Astrocyte of the hippocampus (primary cell): Measurements from ENCODE around the gene BOD1L1.
"Not testable (repeated sequence)": the region's sequence is repeated elsewhere in the genome, so short reads cannot be mapped to it uniquely, and the experiment has no call there.

Experiments
- DNase-seq: peaks from one replicate; pipeline ENCODE4 v3.0.0; 2011; ENCODE audit warnings: low read depth, low spot score

Gene BOD1L1

DNA sequence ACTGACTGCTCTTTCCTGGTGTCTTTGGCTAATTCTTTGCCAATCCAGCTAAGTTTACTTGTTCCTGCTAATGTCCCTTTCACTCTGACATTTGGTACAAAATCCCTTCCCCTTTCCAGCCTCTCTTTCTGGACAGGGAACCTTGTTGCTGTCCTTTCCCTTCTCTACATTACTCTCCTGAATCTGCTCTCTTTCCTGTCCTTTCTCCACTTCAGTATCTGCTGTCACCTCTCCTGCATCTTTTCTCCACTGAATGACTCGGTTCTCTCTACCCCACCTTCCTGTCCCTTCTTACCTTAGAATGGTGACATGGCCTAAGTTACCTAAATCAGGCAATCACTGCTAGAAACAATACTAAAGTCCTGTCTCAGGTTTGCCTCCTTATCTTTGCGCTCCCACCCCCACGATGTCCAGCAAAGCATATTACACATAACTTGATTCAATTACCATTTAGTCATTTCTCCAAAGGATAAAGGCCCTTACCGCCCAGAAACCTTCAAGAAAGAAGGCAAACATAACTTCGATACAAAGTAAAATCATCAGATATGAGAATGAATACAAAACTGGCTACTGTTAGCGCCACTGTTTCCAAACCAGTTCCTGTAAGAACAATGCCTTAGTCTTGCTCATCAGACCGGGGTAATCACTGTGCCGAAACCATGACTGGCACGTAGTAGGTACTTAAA is 890 bp downstream of the BOD1L1 start:
- no peak for DNase-seq

DNA sequence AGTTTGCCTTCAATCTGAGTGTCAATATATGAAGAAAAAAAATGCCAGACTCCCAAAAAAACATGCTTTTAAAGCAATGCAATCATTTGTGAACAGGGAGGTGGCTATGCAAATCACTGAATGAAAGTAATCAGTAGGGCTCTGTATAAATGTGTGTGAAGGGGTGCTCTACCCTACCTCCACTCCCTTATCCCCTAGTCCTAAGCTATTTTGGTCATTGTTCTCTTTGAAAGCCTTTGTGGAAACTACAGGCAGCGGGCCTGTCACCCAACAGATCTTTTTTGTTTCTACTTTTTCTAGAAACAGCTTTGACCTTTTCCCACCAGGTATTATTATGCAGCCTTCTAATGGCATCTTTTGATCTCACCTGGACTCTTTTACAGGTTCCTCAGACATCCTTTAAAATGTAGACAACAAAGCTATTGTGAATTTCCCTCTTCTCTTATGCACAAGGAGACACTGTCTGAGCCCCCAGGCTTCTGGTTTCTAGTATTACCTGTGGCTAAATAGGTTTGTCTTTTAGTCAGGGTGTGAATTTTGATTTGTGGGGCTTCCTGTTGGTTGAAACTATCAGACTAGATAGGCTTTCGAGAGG is 9.2 kb downstream of the BOD1L1 start:
- no peak for DNase-seq

DNA sequence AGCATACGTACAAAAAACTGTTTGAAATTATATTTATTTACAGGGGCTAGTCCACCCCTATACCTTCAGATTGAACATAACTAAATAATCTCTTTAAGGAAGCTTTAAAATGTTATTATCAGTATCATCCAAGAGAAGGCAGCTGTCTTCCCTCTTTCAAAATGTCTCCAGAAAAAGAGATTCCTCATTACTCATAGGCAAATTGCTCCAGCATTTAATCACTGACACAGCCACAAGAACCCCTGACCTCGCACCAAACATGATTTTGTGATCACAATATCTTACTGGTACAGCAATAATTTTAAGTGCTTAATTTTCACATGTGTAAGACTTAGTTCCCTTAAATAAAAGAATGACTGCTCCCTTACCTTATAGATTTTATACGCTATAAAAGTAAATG is 9.7 kb downstream of the BOD1L1 start:
- no peak for DNase-seq

DNA sequence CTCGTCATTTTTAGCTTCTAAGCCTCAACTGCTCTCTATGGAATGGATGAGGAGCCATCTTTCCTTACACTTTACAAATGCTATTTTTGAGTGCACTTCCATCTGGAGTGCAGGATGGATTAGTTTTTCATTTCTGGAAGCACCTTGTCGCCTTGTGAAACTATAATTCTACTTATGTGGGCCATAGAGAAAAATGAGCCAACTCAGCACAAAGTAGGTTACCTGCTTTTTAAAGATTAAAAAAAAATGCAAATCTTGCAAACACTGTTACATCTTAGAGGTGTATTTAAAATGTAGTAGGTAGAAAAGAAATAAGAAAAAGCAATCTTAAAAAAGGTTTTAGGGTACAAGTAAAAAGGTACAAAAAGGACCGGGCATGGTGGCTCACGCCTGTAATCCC is 10.9 kb downstream of the BOD1L1 start:
- DNase-seq, result no peak

DNA sequence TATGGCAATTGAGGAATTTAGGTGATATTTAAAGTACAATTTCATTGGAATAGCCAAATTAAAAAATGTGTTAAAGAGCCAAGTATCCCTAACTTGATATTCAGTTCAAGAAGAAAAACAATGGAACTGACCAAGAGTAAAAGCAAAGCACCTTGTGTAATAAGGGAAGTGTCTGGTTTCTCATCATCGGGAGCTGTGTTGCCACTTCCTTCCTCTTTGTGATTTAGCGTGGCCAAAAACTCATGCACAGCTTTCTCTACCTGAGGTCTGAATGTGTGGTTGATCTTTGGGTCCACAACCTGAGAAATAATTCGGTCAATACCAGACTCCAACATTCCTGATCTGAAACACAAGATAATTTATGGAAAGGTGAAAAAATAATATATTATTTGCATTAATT is 12.4 kb downstream of the BOD1L1 start:
- no peak for DNase-seq

DNA sequence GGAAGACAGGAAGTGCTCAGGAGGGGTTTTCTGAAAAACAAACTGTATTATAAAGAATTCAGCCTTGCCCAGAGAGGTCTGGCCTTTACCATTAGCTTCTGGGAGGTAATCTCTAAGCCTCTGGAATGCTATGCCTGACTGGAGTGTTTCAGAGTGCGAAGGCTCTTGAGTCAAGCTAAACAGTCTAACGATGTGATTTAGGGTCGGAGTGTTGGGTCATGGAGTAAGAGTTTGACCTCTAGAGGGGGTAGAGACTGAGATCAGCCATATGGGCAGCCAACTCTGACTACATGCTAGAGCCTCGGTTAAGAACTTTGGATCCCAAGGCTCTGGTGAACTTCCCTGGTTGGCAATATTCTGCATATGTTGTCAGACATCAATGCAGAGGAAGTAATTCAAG is 15.0 kb downstream of the BOD1L1 start:
- no peak for DNase-seq

DNA sequence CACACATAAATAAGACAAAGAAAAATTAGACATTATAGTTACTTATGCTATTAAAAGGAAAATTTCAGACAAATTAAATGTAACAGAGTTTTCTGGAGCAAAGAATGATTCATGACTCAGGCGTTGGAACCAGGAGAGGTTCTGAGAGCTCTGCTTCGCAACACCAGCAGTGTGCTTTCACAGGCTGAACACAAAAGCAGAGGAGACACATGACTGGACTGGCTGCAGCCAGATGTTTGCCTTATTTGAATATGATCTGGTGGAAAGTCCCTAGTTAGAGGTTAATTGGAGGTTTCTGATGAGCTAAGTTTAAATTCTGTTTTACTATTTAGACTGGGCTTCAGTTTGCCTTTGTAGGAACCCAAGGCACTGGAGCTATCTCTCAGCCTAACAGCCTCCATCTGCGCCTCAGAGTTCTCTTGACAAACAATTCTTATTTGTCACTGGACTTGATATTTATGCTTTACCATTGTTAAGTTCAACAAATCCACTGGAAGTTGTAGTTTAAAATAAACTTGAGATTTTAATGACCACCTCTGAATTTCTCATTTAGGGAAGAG is 16.2 kb downstream of the BOD1L1 start:
- peak; percentile 47 for DNase-seq

DNA sequence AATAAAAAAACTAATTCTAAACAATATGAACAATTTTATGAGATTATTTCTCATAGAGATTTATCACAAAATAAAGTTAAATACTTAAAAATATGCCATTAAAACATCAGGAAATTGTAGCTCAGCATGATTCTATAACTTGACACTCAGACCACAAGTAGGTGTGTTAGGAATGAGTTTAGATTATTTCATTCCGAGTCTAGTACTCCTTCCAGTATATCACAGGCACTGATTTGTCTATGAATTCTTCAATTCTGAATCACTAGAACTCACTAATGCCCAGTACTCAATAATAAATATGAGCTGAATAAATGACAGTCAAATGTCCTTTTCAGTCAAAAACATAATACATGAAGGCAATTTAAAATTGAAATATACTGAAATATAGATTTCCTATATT is 22.2 kb downstream of the BOD1L1 start:
- DNase-seq, result no peak

DNA sequence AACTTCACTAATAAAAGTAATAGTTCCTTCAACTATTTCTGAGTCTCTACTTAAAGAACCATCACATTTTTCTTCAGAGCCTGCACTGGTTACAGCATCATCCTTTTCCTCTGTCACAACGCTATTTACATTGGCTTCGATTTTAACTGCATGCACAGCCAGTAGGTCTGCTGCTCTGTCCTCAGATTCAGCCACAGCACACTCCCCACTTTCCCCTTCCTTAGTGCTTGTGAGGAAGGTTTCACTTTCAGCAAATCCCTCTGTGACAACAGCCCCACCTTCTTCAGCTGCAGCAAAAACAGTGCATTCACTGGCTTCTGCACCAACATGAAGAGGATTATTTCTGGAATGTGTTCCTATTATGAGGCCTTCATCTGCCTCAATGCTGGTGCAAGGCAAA is 25.7 kb downstream of the BOD1L1 start:
- DNase-seq, result no peak

DNA sequence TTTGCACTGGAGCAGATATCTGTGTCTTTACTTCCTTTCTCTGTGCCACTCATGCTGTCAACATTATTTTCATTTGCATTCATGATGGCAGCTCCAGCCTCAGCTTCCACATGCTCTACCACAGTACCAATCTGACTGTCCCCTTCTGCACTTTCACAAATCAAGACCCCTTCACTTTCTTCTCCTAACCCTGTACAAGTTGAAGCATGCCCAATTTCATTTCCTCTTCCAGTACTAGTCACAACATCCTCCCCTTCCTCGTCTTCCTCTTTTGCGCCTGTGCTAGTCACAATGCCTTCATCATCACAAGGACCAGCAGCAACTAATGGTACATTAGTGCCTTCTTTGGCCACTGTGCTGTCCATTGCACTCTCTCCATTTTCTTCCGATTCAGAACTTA is 26.5 kb downstream of the BOD1L1 start:
- DNase-seq, result no peak

DNA sequence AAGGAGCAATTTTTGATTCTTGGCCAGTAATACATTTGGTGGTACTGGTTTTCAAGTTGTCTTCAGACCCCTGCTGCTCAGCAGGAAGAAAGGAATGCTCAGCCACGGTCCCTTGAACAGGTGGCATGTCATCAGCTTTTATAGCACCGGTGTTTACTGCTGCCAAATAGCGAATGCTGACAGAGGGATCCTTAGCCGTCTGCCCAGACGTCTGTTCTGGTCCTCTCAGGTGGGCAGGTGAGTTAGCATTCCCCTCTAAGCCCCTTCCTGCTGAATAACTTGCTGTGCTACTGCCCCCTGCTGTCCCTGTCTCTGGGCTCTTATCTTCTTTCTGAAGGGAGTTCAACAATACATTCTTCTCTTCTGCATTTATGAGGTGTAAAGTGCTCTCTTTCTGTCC is 28.4 kb downstream of the BOD1L1 start:
- DNase-seq, result peak; percentile 11

DNA sequence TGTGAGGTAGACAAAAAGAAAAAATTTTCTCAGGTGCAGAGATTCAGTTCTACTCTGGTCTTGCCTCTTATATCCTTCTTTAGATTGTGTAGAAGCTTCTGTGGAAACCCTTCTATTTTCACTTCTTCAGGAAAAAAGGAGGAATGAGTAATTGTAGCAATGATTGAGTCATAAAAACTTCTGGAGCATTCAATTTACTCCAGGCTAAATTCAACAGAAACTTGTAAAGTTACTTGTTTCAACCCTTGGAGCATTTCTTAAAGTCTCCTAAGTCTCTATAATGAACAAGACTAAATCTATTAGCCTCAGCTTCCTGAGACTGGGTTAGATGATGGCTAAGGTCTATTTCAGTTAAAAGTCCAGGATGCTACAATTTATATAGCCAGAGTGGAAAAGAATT is 29.9 kb downstream of the BOD1L1 start:
- DNase-seq, result no peak

DNA sequence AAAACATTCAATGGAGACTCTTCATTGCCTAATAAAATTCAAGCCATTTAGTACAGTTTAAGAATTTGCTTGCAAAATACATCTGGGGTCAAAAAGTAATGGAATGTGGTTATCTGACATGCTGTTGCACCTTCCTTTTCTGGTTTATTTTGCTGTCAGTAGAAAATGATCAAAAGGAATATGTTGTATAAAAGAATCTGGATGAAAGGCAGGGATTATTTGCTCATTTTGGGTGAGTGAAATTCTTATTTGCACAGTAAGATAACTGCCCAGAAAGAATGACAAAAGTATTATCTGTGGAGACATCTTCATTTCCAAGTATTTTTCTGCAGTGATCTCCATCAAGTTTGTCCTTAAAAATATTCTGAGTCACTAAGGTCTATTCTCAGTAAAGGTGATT is 30.4 kb downstream of the BOD1L1 start:
- DNase-seq, result no peak

DNA sequence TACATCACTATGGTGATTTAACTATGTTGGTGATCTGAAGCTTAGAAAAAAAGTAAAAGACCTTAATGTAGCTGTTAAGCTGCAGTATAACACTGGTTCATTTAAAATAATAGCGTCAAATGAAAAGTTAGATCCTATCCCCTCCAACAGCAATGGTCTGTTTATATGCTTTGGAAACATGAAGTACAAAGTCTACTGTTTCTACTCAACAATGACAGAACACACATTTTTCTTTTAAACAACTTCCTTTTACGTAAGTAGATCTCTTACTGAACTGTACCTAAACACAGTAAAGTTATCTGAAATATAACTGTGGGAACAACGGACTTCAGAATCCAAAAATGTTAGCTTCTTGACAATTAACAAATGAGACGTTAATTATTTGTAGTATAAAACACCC is 35.3 kb downstream of the BOD1L1 start:
- DNase-seq, result no peak

DNA sequence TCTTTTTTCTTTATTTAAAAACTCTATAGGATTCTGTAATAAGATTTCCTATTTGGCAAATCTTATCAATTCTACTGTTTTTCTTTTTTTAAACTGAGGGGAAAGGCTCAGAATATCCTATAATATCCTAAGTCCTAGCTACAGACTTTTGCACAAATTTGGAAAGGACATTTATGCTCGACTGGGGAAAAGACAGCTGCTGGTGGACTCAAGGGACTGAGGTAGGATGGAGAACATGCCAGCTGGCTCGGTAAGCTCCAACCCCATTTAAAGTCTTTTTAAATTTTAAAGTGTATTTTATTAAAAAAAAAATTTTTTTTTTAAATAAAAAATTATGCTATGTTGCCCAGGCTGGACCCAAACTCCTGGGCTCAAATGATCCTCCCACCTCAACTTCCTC is 36.8 kb downstream of the BOD1L1 start:
- DNase-seq, result no peak

DNA sequence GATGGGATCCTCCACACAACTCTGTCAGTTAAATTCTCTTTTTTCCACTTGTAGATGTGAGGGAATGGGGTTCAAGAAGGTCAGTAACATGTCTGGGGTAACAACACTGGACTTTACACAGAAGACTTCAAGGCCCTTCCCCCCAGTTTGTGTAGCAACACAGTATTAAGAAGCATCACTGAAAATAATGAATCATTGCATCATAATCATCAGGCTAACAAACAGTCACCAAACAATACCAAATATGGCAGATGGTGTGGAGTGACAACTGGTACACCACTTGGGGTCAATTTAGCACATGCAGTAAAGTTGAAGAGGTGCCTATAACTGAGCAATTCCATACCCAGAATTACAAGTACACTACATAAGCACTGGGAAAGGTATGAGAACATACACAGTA is 38.6 kb downstream of the BOD1L1 start:
- no peak for DNase-seq

DNA sequence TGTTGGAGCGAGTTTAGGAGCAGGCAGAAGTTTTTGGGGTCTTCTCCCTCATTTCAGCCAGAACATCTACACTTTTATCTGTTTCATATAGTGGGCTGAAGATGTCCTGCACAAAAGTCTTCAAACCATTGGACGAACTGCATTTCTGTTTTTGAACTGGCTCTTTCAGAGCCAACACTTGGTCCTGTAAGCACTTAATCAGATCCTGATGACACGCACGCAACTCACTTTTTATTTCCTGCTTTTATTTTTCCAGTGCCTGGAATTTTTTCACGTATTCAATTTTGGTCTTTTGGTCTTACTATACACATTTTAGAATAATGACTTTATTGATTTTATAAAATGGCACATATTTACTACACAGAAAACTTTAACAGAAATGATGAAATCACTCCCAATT is 43.0 kb downstream of the BOD1L1 start:
- DNase-seq, result no peak

DNA sequence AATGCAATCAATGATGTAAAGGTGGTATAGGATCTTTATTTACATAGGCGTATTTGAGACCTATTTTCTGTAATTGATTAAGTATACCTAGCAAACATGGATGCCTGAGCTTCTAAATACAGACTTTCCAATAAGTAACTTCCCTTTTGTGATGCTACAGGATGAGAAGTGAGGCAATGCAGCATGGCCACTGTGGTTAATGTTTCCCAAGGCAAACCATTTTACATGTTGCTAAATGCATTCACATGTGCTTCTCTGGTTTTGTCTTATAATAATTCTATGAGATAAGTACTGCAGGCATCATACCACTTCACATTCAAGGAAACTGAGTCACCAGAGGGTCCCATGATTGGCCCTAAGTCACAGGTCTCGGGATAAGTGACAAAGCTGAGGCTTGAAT is 47.5 kb downstream of the BOD1L1 start:
- DNase-seq, result no peak

DNA sequence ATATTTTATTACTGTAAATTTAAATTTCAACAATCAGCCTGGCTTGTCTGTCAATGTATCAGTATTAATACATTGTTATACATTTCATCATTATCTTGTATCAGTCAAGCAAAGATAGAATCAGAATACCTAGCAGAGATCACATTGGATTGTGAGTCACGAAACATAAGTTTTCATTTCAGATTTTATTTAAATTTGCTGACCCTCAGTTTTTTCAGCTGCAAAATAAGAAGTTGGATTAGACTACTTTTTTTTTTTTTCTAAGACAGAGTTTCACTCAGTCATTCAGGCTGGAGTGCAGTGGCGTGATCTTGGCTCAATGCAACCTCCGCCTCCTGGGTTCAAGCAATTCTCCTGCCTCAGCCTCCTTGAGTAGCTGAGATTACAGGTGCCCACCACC is 49.9 kb downstream of the BOD1L1 start:
- no peak for DNase-seq

DNA sequence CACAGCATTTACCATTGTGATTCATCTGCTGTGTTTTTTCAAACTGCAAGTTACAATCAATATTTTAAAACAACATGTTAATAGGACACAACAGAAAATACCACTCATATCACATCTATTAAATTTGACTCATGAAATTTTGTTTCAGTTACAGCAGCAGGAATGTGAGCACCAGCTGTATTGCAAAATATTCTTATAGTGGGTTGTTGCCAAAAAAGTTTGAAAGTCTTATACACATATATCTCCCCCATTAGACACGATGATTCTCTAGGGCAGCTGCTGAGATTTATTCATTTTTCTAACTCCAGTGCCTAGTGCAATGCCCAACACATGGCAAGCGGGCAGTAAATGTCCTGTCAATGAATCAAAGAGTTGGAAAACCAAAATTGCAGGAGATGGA is 56.6 kb downstream of the BOD1L1 start:
- DNase-seq, result no peak

DNA sequence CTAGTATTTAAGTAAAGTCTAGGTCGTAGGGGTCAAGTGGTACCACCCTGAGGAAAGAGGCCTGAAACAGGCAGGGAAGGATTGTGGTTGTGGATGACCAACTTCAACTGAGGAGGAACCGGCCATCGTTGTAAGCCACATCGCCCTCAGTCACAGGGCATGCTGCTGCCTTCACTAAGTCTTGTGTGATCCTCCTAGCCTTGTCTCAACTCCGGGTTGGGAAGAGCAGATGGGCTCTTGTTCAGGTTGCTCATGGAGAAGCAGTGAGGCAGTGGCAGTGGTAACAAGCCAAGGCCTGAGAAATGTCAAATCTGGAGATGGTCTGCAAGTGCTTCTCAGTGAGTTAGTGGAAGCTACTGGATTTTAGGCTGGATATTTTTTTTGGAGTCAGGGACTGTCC is 60.4 kb downstream of the BOD1L1 start:
- no peak for DNase-seq

DNA sequence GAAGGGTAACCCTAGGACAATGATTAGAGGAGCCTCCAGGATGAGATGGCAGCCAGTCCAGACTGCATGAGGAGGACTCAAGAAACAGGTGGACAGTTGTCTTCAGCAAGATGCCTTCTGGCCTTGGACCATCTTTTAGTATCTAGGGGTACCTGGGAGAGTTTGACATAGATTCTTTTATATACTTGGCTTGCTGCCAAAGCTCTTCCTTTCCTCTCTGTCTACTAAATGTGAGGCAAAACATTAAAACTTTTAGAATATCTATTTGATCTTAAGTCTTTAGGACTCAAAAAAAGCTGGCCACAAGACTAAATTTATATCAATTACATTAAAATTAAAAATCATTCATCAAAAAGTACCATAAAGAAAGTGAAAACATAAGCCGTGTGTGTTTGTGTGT is 64.6 kb downstream of the BOD1L1 start:
- no peak for DNase-seq

DNA sequence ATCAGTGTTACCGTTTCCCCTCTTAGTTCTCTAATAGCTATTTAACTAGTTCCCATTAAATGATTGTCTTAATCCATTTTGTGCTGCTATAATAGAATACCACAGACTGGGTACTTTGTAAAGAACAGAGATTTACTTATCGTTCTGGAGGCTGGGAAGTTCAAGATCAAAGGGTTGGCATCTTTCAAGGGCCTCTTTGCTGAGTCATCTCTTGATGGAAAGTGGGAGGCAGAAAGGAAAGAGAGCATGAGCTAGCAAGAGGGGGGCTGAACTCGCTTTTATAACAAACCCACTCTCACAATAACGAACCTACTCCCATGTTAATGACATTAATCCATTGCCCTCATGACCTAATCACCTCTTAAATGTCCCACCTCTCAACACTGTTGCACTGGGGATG is 65.9 kb downstream of the BOD1L1 start:
- no peak for DNase-seq

DNA sequence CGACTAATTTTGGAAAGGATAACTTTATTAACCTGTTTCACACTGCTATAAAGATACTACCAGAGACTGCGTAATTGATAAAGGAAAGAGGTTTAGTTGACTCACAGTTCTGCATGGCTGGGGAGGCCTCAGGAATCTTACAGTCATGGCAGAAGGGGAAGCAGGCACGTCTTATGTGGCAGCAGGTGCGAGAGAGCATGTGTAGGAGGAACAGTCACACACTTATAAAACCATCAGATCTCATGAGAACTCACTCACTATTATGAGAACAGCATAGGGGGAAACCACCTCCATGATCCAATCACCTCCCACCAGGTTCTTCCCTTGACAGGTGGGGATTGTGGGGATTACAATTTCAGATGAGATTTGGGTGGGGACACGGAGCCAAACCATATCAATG is 67.4 kb downstream of the BOD1L1 start:
- not testable (repeated sequence) for DNase-seq
